GM19438 (cell line): ENCODE results near the gene SGPL1.
"Not testable (repeated sequence)": the region's sequence is repeated elsewhere in the genome, so short reads cannot be mapped to it uniquely, and the experiment has no call there.

Source experiments
- ATAC-seq: cut with Tn5 transposase; IDR thresholded peaks from one replicate; pipeline ENCODE4 v1.9.1; 2021; ENCODE audit warnings: low read depth; ENCODE audit not compliant: unreplicated experiment

SGPL1 gene

GRCh38 chr10:70916241-70916640 is 100.5 kb downstream of the SGPL1 start:
- no peak for ATAC-seq

GRCh38 chr10:70917226-70917625 is 101.5 kb downstream of the SGPL1 start:
- ATAC-seq: no peak

- ATAC-seq: no peak
Measured at GRCh38 chr10:70917635-70918034, 101.9 kb downstream of the SGPL1 start.

- no peak for ATAC-seq
Measured at GRCh38 chr10:70918851-70919530, 103.2 kb downstream of the SGPL1 start.

- ATAC-seq: not testable (repeated sequence)
Measured at GRCh38 chr10:70919906-70920305, 104.2 kb downstream of the SGPL1 start.

- no peak for ATAC-seq
Measured at GRCh38 chr10:70920519-70920918, 104.8 kb downstream of the SGPL1 start.

GRCh38 chr10:70921285-70921684 is 105.5 kb downstream of the SGPL1 start:
- no peak for ATAC-seq

GRCh38 chr10:70923696-70924095 is 107.9 kb downstream of the SGPL1 start:
- no peak for ATAC-seq

- ATAC-seq: no peak
Measured at GRCh38 chr10:70925377-70926225, 109.9 kb downstream of the SGPL1 start.

GRCh38 chr10:70926226-70927000 is 110.7 kb downstream of the SGPL1 start:
- ATAC-seq: no peak

- ATAC-seq: no peak
Measured at GRCh38 chr10:70927189-70927943, 111.6 kb downstream of the SGPL1 start.

GRCh38 chr10:70928140-70928539 is 112.4 kb downstream of the SGPL1 start:
- ATAC-seq: no peak

- ATAC-seq: no peak
Measured at GRCh38 chr10:70930263-70931000, 114.7 kb downstream of the SGPL1 start.
